PC-3 (cell line): Measurements from ENCODE around the gene ARHGAP31. TPM values are rescaled to one million over a fixed set of nuclear protein-coding genes. Genes with fewer than 3 reads are reported as not detected.

Experiments used
- ATAC-seq: fragments of 200-7000 bp; cut with Tn5 transposase; 2 replicates; pipeline ENCODE4 v1.9.1; 2020; ENCODE audit warnings: mild to moderate bottlenecking, moderate library complexity
- BruUV-seq: library from RNA; stranded (reverse); fragments of 400-500 nt; replicated peaks from 2 replicates; lab custom pipeline; 2021; lab: Mats Ljungman, UMichigan
- CTCF ChIA-PET: fragments of 300-600 bp; sonication (Branson Sonifier 250); formaldehyde crosslinking; loops from one replicate; lab custom pipeline; 2022; ENCODE audit warnings: antibody characterized with exemption; lab: Charles Lee
- POLR2A ChIA-PET: fragments of 300-600 bp; sonication (Branson Sonifier 250); formaldehyde crosslinking; loops from one replicate; lab custom pipeline; 2022; ENCODE audit warnings: antibody characterized with exemption; ENCODE audit not compliant: unreplicated experiment; lab: Charles Lee
- DNase-seq: peaks from one replicate; pipeline ENCODE4 v3.0.0-alpha.2; 2015
- H2AFZ ChIP-seq: fragments of 300-600 bp; sonication (generic); 2 replicates; pipeline ENCODE4 v1.6.0; 2016; ENCODE audit warnings: antibody characterized with exemption, low read length
- H3F3A ChIP-seq: fragments of 300-600 bp; sonication (generic); one replicate; pipeline ENCODE4 v1.6.0; 2017; ENCODE audit warnings: antibody characterized with exemption, low read length, control low read depth, mild to moderate bottlenecking; ENCODE audit not compliant: unreplicated experiment
- H3K27ac ChIP-seq: fragments of 300-600 bp; sonication (generic); 2 replicates; pipeline ENCODE4 v1.5.1; 2016; ENCODE audit warnings: mild to moderate bottlenecking, low read length
- H3K27me3 ChIP-seq: fragments of 300-600 bp; sonication (generic); 2 replicates; pipeline ENCODE4 v1.6.1; 2016; ENCODE audit warnings: low read length, mixed read lengths
- H3K36me3 ChIP-seq: fragments of 300-600 bp; sonication (generic); 2 replicates; pipeline ENCODE4 v1.6.1; 2016; ENCODE audit warnings: low read depth, mixed run types, low read length, mixed read lengths
- H3K4me1 ChIP-seq: fragments of 300-600 bp; sonication (generic); 2 replicates; pipeline ENCODE4 v1.5.1; 2016; ENCODE audit warnings: low read length; ENCODE audit not compliant: insufficient read depth
- H3K4me2 ChIP-seq: fragments of 300-600 bp; sonication (generic); 2 replicates; pipeline ENCODE4 v1.6.0; 2016; ENCODE audit warnings: low read length
- H3K4me3 ChIP-seq: fragments of 300-600 bp; sonication (generic); 2 replicates; pipeline ENCODE4 v1.5.1; 2016; ENCODE audit warnings: mild to moderate bottlenecking, low read length, mixed read lengths
- H3K79me2 ChIP-seq: fragments of 300-600 bp; sonication (generic); 2 replicates; pipeline ENCODE4 v1.6.1; 2017; ENCODE audit warnings: low read length, mixed read lengths
- H3K9ac ChIP-seq: fragments of 300-600 bp; sonication (generic); 2 replicates; pipeline ENCODE4 v1.6.0; 2016; ENCODE audit warnings: mild to moderate bottlenecking, low read length
- H3K9me2 ChIP-seq: fragments of 300-600 bp; sonication (generic); replicated peaks from 2 replicates; pipeline ENCODE4 v1.6.1; 2016; ENCODE audit warnings: mixed run types, low read length, mixed read lengths
- H3K9me3 ChIP-seq: fragments of 300-600 bp; sonication (generic); 2 replicates; pipeline ENCODE4 v1.6.1; 2016; ENCODE audit warnings: low read length, mixed read lengths
- H4K20me1 ChIP-seq: fragments of 300-600 bp; sonication (generic); 2 replicates; pipeline ENCODE4 v1.6.1; 2016; ENCODE audit warnings: low read length, mixed read lengths
- CTCF ChIP-seq: fragments of 300-600 bp; sonication (generic); conservative IDR thresholded peaks from 2 replicates; pipeline ENCODE4 v1.5.1; 2017; ENCODE audit warnings: antibody characterized with exemption, low read depth, mild to moderate bottlenecking, low read length
- EZH2 ChIP-seq: fragments of 300-600 bp; sonication (generic); IDR thresholded peaks from one replicate; pipeline ENCODE4 v1.6.1; 2017; ENCODE audit warnings: antibody characterized with exemption, mild to moderate bottlenecking, low read length; ENCODE audit not compliant: unreplicated experiment
- EZH2phosphoT487 ChIP-seq: fragments of 300-600 bp; sonication (generic); IDR thresholded peaks from 2 replicates; pipeline ENCODE4 v1.6.1; 2018; ENCODE audit warnings: mild to moderate bottlenecking, antibody characterized with exemption, low read length, borderline replicate concordance
- intact Hi-C: fragments of 100-400 bp; cut with micrococcal nuclease; formaldehyde crosslinking; loops from 2 replicates; pipeline ENCODE4 v1.9.0; 2023
- total RNA-seq: library from RNA; depleted of rRNA; stranded (reverse); fragments of >200 nt; gene quantifications from 2 replicates; pipeline ENCODE4 v1.2.3, GENCODE V29; 2014

Gene ARHGAP31
- total RNA-seq, 1 experiment from 2014 or later, result 7.8 TPM

- no TSS peak for BruUV-seq
- Histone ChIP-seq H2AFZ (no peak overlapping the region), H3K9ac (no peak overlapping the region), H3K27ac (no peak overlapping the region), H3K4me2 (no peak overlapping the region), H4K20me1 (no peaks in the 10 kb centered on the region), H3K27me3 (no peaks in the 10 kb centered on the region), H3K36me3 (no peaks in the 10 kb centered on the region), H3K9me3 (no peaks in the 10 kb centered on the region), H3F3A (no peaks in the 10 kb centered on the region), H3K4me1 (no peaks in the 10 kb centered on the region), H3K4me3 (no peak overlapping the region), H3K9me2 (no peaks in the 10 kb centered on the region), H3K79me2 (no peaks in the 10 kb centered on the region)
- TF ChIP-seq EZH2 (no peak), EZH2phosphoT487 (no peak), CTCF (no peak)
- DNase-seq, result no peak
- CTCF ChIA-PET, result no interaction called here
- POLR2A ChIA-PET, result no interaction called here
- no peak for ATAC-seq
- intact Hi-C loops, result no loop called here
Observed at GRCh38 chr3:119418641-119419040, 124.5 kb downstream of the ARHGAP31 start.

GRCh38 chr3:119420196-119420595 is 126.0 kb downstream of the ARHGAP31 start:
- H3K9me3 ChIP-seq, result no peaks in the 10 kb centered on the region
- no peaks in the 10 kb centered on the region for H3K27me3 ChIP-seq
- intact Hi-C loops, result loop anchor here (5.0 to 10.0 kb wide), 2 partner anchors 145 to 262 kb away; no protein-coding TSS in a partner anchor
- no peak overlapping the region for H3K4me2 ChIP-seq
- H3K4me3 ChIP-seq, result no peak overlapping the region
- H2AFZ ChIP-seq, result no peak overlapping the region
- POLR2A ChIA-PET, result no interaction called here
- no peak overlapping the region for H3K27ac ChIP-seq
- no peaks in the 10 kb centered on the region for H3F3A ChIP-seq
- no peaks in the 10 kb centered on the region for H4K20me1 ChIP-seq
- DNase-seq (peak; percentile 41), ATAC-seq (peak; percentile 44; the same call in 1 of the 2 replicates)
- no peak overlapping the region for H3K9ac ChIP-seq
- TF ChIP-seq EZH2 (no peak), EZH2phosphoT487 (no peak), CTCF (peak; percentile 57)
- H3K4me1 ChIP-seq, result no peaks in the 10 kb centered on the region
- CTCF ChIA-PET, result interaction anchor here (0.7 kb wide), 1 partner anchor 114 kb away, joined by 5 read pairs; no protein-coding TSS in a partner anchor
- no peaks in the 10 kb centered on the region for H3K79me2 ChIP-seq
- H3K9me2 ChIP-seq, result no peaks in the 10 kb centered on the region
- BruUV-seq, result no TSS peak
- no peaks in the 10 kb centered on the region for H3K36me3 ChIP-seq

- no TSS peak for BruUV-seq
- no peaks in the 10 kb centered on the region for H3K79me2 ChIP-seq
- H3K4me2 ChIP-seq, result no peak overlapping the region
- H4K20me1 ChIP-seq, result no peaks in the 10 kb centered on the region
- no peak overlapping the region for H3K9ac ChIP-seq
- H3K36me3 ChIP-seq, result peaks cover 50% of the 10 kb centered on the region
- DNase-seq (no peak), ATAC-seq (no peak)
- no peaks in the 10 kb centered on the region for H3F3A ChIP-seq
- TF ChIP-seq CTCF (no peak), EZH2 (no peak), EZH2phosphoT487 (no peak)
- no peak overlapping the region for H3K27ac ChIP-seq
- ChIA-PET POLR2A (interaction anchor here (0.7 kb wide), 1 partner anchor 46 kb away, joined by 6 read pairs; no protein-coding TSS in a partner anchor), CTCF (no interaction called here)
- no peak overlapping the region for H3K4me3 ChIP-seq
- intact Hi-C loops, result loop anchor here (10.0 kb wide), 1 partner anchor 153 kb away; no protein-coding TSS in a partner anchor
- peaks cover 17% of the 10 kb centered on the region for H3K9me3 ChIP-seq
- no peaks in the 10 kb centered on the region for H3K9me2 ChIP-seq
- H3K27me3 ChIP-seq, result no peaks in the 10 kb centered on the region
- no peak overlapping the region for H2AFZ ChIP-seq
- H3K4me1 ChIP-seq, result no peaks in the 10 kb centered on the region
Observed at GRCh38 chr3:119427669-119428068, 133.5 kb downstream of the ARHGAP31 start.
